ENCODE measurements around the gene ZNF248.

The ZNF248 gene

GRCh38 chr10:37775612-37776011 is 81.8 kb downstream of the ZNF248 start:
- no peak for DNase-seq (ENCODE audit: extremely low read depth, insufficient read length)
- TF ChIP-seq, protein P1, sequence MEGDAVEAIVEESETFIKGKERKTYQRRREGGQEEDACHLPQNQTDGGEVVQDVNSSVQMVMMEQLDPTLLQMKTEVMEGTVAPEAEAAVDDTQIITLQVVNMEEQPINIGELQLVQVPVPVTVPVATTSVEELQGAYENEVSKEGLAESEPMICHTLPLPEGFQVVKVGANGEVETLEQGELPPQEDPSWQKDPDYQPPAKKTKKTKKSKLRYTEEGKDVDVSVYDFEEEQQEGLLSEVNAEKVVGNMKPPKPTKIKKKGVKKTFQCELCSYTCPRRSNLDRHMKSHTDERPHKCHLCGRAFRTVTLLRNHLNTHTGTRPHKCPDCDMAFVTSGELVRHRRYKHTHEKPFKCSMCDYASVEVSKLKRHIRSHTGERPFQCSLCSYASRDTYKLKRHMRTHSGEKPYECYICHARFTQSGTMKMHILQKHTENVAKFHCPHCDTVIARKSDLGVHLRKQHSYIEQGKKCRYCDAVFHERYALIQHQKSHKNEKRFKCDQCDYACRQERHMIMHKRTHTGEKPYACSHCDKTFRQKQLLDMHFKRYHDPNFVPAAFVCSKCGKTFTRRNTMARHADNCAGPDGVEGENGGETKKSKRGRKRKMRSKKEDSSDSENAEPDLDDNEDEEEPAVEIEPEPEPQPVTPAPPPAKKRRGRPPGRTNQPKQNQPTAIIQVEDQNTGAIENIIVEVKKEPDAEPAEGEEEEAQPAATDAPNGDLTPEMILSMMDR (IDR thresholded peaks at IDR 0.05; ENCODE audit: insufficient read depth, low read length, poor library complexity, severe bottlenecking), result no peak
- Histone ChIP-seq H3K4me3 (replicated peaks; ENCODE audit: low read depth, low read length) (no peak overlapping the region), H3K36me3 (ENCODE audit: control insufficient read depth, insufficient read depth, low read length) (no peaks in the 10 kb centered on the region), H3K27me3 (replicated peaks; ENCODE audit: control insufficient read depth, insufficient read depth, low read length) (no peaks in the 10 kb centered on the region)

- Histone ChIP-seq H3K36me3 (ENCODE audit: control insufficient read depth, insufficient read depth, low read length) (no peaks in the 10 kb centered on the region), H3K4me3 (replicated peaks; ENCODE audit: low read depth, low read length) (no peak overlapping the region), H3K27me3 (replicated peaks; ENCODE audit: control insufficient read depth, insufficient read depth, low read length) (no peaks in the 10 kb centered on the region)
- DNase-seq (ENCODE audit: extremely low read depth, insufficient read length), result no peak
- TF ChIP-seq, protein P1 (IDR thresholded peaks at IDR 0.05; ENCODE audit: insufficient read depth, low read length, poor library complexity, severe bottlenecking), result no peak
Observed at GRCh38 chr10:37774351-37774750, 83.1 kb downstream of the ZNF248 start.

- no peaks in the 10 kb centered on the region for H3K27me3 ChIP-seq (replicated peaks; ENCODE audit: control insufficient read depth, insufficient read depth, low read length)
- no peak overlapping the region for H3K4me3 ChIP-seq (replicated peaks; ENCODE audit: low read depth, low read length)
- TF ChIP-seq, protein P1 (IDR thresholded peaks at IDR 0.05; ENCODE audit: insufficient read depth, low read length, poor library complexity, severe bottlenecking), result no peak
- H3K36me3 ChIP-seq (ENCODE audit: control insufficient read depth, insufficient read depth, low read length), result no peaks in the 10 kb centered on the region
- no peak for DNase-seq (ENCODE audit: extremely low read depth, insufficient read length)
Observed at GRCh38 chr10:37765216-37765615, 92.2 kb downstream of the ZNF248 start.

GRCh38 chr10:37763132-37763531 is 94.3 kb downstream of the ZNF248 start:
- TF ChIP-seq, protein P1 (IDR thresholded peaks at IDR 0.05; ENCODE audit: insufficient read depth, low read length, poor library complexity, severe bottlenecking), result no peak
- Histone ChIP-seq H3K36me3 (ENCODE audit: control insufficient read depth, insufficient read depth, low read length) (no peaks in the 10 kb centered on the region), H3K27me3 (replicated peaks; ENCODE audit: control insufficient read depth, insufficient read depth, low read length) (no peaks in the 10 kb centered on the region), H3K4me3 (replicated peaks; ENCODE audit: low read depth, low read length) (no peak overlapping the region)
- DNase-seq (ENCODE audit: extremely low read depth, insufficient read length), result no peak

DNA sequence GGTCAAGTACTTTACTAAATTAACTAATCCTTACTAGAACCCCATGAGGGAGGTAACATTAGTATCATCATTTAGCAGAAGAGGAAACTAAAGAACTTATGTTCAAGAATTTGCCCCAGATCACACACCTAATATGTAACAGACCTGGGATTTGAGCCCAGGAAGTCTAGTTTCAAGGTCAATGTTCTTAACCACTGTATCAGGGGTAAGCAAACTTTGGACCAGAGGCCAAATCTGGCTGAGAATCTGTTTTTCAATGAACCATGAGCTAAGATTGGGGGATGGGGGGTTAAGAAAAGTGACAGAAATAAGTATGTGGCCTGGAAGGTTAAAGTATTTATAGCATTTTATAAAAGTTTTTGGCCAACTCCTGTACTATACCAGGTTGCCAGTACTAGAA is 95.1 kb downstream of the ZNF248 start:
- Histone ChIP-seq H3K27me3 (replicated peaks; ENCODE audit: control insufficient read depth, insufficient read depth, low read length) (no peaks in the 10 kb centered on the region), H3K36me3 (ENCODE audit: control insufficient read depth, insufficient read depth, low read length) (no peaks in the 10 kb centered on the region), H3K4me3 (replicated peaks; ENCODE audit: low read depth, low read length) (no peak overlapping the region)
- TF ChIP-seq, protein P1 (IDR thresholded peaks at IDR 0.05; ENCODE audit: insufficient read depth, low read length, poor library complexity, severe bottlenecking), result no peak
- DNase-seq (ENCODE audit: extremely low read depth, insufficient read length), result no peak

- TF ChIP-seq, protein P1 (IDR thresholded peaks at IDR 0.05; ENCODE audit: insufficient read depth, low read length, poor library complexity, severe bottlenecking), result no peak
- Histone ChIP-seq H3K27me3 (replicated peaks; ENCODE audit: control insufficient read depth, insufficient read depth, low read length) (no peaks in the 10 kb centered on the region), H3K36me3 (ENCODE audit: control insufficient read depth, insufficient read depth, low read length) (no peaks in the 10 kb centered on the region), H3K4me3 (replicated peaks; ENCODE audit: low read depth, low read length) (no peak overlapping the region)
- DNase-seq (ENCODE audit: extremely low read depth, insufficient read length), result no peak
Observed at GRCh38 chr10:37760817-37761216, 96.6 kb downstream of the ZNF248 start.

Data from GM06990 (cell line).